Middle frontal gyrus (tissue), 1 donor: ENCODE results near the gene TACR1.
"Not testable (repeated sequence)": the region's sequence is repeated elsewhere in the genome, so short reads cannot be mapped to it uniquely, and the experiment has no call there.

Experiments used
- DNase-seq: peaks from one replicate; pipeline ENCODE4 v3.0.0-alpha.2; 2015; ENCODE audit warnings: low spot score; ENCODE audit errors: extremely low spot score

TACR1 gene

GRCh38 chr2:75195076-75195691 lies 4.1 kb downstream of the TACR1 start:
- no peak for DNase-seq

DNA sequence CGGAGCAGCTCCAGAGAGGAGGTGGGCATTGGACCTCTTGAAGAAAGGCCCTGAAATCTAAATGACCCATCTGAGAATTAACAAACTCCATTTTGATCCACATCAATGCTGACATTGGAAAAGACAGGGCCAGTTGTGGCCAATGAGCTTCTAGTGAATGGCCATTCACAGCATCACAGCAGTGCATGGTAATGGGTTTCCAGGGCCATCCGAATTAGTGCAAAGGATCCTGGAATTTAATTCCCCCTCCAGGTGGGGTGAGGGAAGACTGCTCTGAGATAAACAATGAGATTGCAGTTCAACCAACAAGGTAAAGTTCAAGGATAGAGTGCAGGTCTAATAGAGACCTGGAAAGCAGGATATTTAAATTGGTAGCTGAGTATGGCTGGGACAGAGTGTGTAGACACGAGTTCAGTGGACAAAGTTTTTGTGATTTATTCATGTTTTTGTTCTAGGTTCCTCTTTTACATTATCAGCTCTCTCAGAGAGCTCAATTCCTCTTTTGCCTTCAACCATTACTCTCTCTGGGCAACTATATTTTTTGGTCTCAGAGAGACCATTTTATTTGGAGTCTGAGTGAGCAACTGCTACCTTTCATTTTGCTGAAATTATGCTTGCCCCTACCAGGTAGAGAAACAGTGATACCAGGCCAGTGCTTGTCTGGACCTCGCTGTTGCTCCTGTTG lies 5.0 kb downstream of the TACR1 start:
- DNase-seq = no peak

GRCh38 chr2:75192496-75192895 lies 6.8 kb downstream of the TACR1 start:
- DNase-seq = no peak

DNA sequence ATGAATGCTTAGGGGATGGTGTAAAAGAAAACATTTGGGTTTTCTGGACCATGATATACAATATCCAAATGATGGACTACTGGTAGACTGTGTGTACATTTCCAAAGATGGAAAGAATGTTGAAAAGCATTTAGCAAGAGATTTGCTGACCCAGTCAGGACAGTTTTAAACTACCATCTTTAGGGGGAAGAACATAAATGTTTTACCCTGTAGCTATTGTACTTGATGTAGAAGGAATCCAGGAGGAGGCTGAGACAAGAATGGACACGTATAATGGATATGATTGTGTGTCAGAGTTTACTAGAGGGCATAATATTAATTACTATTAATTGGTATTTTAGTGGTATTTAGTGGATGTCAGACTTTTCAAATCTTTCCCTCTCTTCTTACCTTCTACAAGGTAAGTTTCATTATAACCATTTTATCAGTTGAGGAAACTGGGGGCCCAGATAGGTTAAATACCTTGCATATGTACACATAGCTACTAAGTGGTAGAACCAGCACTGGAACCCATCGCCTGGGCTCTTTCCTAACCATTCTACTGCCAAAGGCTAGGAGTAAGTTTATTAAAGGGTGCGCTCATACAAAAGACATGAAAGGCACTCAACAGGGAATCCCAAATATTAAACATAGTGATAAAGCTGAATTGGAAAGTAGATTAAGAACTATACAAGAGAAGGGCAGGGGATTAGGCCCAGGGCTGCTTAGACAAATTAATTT lies 8.9 kb downstream of the TACR1 start:
- no peak for DNase-seq

DNA sequence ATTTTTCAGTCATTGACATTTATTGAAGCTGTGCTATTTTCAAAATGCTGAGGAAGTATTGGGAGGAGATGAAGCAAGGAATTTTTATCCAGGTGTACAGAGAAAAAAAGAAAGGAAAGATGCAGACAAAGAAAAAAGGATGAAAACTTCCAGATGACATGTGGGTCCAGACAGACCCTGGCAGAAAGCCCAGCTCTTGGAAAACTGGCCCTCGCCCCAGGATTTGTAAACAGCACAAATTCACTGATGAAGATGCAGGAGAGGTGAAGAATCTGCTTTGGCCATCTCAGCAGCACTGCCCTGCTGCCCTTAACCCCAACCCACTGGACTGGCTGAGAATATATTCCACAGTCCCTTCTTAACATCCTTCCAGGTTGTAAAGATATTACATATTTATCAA lies 12.5 kb downstream of the TACR1 start:
- DNase-seq = no peak

GRCh38 chr2:75182606-75183005 lies 16.7 kb downstream of the TACR1 start:
- DNase-seq = no peak

- no peak for DNase-seq
Measured at GRCh38 chr2:75180476-75180875, 18.8 kb downstream of the TACR1 start.

GRCh38 chr2:75177427-75177826 lies 21.9 kb downstream of the TACR1 start:
- no peak for DNase-seq

GRCh38 chr2:75175456-75175855 lies 23.9 kb downstream of the TACR1 start:
- no peak for DNase-seq

GRCh38 chr2:75174981-75175380 lies 24.3 kb downstream of the TACR1 start:
- no peak for DNase-seq

DNA sequence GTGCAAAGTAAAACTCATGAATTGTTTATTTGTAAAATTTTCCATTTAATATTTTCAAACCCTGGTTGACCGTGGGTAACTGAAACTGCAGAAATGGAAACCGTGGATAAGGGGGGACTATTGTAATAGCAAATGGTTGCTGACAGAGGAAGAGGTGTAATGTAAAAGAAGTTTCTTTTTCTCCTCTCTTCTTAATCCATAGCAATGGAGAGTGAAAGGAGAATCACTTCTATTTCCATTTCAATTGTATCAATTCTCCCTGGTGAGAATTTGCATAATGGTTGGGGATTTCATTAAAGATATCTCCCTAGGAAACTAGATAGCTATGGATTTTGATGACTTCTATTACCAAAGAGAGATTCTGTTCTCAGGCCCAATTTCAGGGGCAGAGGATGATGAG lies 24.8 kb downstream of the TACR1 start:
- DNase-seq = no peak

DNA sequence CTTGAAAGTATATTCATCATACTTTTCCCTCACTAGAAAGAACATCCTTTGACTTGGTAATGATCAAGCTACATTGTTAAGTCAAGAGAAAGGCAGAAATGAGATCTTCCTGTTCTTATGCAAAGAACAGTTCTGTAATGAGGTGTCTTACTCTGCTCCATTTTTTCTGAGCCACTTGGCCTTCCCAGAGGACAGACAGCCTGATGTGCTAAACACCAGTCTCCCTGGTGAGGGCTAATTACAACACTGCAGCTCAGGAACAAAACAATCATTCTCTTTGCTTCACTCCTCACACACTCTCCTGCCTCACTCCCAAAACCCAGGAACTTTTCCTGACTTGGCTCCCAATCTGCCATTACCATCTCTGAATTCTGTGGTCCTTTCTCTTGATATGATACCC lies 25.6 kb downstream of the TACR1 start:
- DNase-seq = no peak

GRCh38 chr2:75171423-75171822 lies 27.9 kb downstream of the TACR1 start:
- DNase-seq = not testable (repeated sequence)

GRCh38 chr2:75170889-75171288 lies 28.4 kb downstream of the TACR1 start:
- no peak for DNase-seq

GRCh38 chr2:75168186-75168585 lies 31.1 kb downstream of the TACR1 start:
- DNase-seq = no peak

GRCh38 chr2:75166491-75166890 lies 32.8 kb downstream of the TACR1 start:
- DNase-seq = no peak

GRCh38 chr2:75162897-75163296 lies 36.4 kb downstream of the TACR1 start:
- no peak for DNase-seq

DNA sequence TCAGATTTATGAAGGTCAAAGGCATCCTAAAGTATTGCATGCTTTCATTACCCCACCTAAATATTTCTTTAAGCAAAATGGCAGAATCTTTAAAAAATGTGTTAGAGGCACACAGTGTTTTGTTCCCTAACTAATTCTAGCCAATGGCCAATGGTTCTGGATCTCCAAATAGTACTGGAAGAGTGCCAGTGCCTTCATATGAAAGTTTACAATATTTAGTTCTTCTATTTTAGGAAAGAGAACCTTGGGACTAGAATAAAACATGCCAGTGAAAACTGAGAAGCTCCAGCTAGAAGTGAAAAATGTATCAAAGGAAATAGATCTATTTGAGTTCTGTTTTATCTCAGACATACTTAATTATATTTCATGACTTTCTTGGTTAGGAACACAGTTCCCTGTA lies 37.1 kb downstream of the TACR1 start:
- no peak for DNase-seq

DNA sequence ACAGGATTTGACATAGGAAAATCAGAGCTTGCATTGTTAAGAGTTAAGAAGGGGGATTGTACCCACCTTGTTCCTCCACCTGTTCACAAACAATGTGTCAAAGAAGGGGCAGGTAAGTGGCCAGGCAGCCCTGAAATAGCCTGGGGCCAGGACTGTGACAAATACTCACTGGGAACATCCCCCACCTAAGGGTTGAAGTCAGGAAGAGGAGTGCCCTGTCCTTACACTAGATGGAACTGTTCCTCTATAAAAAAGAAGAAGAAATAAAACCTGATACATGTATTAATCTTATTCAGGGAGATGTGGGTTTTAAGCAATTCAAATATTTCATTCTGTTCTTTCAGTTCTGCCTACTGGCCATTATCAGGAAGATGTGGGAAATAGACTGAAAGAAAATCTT lies 41.9 kb downstream of the TACR1 start:
- no peak for DNase-seq

DNA sequence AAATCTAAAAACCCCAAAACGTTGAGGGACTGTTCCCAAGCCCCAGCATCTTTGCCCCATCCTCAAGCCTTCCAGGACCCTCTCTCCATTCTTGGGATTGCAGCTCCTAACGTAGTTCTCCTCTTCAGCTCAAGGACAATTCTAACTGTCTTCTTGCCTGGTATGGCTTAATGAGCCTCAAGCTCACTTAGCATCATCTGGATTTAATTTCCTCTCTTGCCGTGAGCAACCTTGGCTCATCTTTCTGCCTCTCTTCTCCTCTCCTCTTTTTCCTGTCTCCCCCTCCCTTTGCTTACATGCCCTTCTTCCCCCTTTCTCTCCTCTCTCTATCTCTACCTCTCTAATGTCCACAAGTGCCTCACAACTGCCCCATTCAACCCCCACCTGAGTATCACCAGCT lies 44.2 kb downstream of the TACR1 start:
- DNase-seq = no peak

GRCh38 chr2:75153221-75153620 lies 46.1 kb downstream of the TACR1 start:
- no peak for DNase-seq

- not testable (repeated sequence) for DNase-seq
Measured at GRCh38 chr2:75152243-75152642, 47.1 kb downstream of the TACR1 start.

- DNase-seq = not testable (repeated sequence)
Measured at GRCh38 chr2:75147884-75148283, 51.4 kb downstream of the TACR1 start.
